Activated CD4-positive, alpha-beta T cell treated with anti-CD3 and anti-CD28 coated beads for 48 hours (primary cell): ENCODE results near the gene PHEX.

Experiments used
- DNase-seq: peaks from one replicate; pipeline ENCODE4 v3.0.0-alpha.2; 2020

The PHEX gene

DNA sequence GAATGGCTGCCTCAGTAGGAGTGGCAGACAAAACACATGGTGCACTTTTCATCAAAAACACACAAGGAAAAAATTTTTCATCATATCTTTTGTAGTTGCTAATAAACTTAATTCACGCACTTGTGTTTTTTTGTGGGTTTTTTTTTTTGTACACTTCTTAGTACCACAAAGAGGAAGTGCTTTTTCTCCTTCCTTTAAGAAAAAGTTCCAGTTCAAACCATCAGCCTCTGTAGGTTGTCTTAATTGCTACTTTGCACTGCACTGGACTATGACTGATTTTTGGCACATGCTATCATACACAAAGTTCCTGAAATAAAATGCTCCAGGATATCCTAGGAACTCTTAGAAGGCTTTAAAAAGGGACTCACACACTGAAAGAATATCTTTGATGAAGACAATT, at the start of gene PHEX:
TSS of gene PHEX (plus strand) at position 242 of the 400 bp plus-strand sequence. CDS start 681 bp downstream, outside the sequence.
- DNase-seq, result no peak

- DNase-seq, result peak; percentile 71
Measured at GRCh38 chrX:21985332-21985777, 46.8 kb upstream of the PHEX start.

GRCh38 chrX:21986596-21986995, 45.5 kb upstream of the PHEX start:
- no peak for DNase-seq

DNA sequence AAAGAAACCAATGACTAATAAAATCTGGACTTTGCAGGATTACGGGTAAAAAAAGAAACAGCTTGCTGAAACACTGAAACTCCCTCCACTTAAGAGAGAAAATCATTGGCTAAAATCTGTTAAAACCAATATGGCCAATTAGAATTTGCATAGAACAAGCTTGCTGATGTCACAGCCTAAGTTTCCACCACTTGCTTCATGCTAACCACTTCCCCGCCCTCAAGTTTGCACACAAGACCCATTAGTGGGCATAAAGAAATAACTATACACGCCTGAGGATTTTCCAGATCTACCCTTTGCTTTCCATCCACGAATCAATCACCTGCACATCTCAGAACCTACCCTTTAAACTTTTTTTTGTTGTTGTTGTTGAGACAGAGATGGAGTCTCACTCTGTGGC, 42.7 kb upstream of the PHEX start:
- peak; percentile 30 for DNase-seq

GRCh38 chrX:21990832-21991231, 41.3 kb upstream of the PHEX start:
- DNase-seq, result no peak

GRCh38 chrX:21991504-21991903, 40.6 kb upstream of the PHEX start:
- DNase-seq, result no peak

DNA sequence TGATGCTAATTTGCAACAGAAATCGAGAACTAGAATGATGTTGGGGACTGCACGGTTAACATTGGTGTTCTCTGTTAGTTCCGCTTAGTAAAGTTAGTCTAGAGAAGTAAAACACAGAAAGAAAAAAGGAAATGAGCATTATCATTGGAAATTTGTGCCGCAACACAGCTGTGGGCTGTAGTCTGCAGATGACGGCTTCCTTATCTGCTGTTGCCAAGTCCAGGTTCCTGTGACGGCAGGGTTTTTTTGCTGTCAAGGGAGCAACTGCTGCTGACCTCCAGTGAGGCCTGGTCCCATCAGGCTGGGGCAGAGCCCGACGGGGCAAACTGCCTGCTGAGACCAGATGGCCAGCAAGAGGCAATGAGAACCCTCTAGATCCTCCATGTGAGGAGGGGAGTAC, 38.9 kb upstream of the PHEX start:
- DNase-seq, result no peak

- no peak for DNase-seq
Measured at GRCh38 chrX:21996872-21997455, 35.2 kb upstream of the PHEX start.

DNA sequence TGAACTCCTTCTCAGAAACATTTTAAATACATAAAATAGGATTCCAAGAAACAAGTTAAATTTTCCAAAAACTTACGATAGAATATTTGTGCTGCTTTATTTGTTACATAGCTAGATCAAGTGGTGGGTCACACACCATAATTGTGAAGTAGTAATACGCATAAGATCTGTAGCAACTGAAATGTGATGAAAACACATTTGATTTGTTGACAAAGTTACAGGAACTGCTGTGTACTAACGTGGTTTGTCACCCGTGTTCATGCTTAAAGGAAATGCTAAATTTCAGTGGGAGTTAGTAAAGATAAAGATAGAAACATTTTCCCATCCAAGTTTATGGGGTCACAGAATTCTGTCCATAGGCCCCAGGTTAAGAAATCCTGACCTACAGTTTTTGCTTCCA, 34.1 kb upstream of the PHEX start:
- DNase-seq, result no peak

- DNase-seq, result no peak
Measured at GRCh38 chrX:22004866-22005265, 27.3 kb upstream of the PHEX start.

- no peak for DNase-seq
Measured at GRCh38 chrX:22012051-22012450, 20.1 kb upstream of the PHEX start.

- DNase-seq, result no peak
Measured at GRCh38 chrX:22012931-22013330, 19.2 kb upstream of the PHEX start.

- DNase-seq, result no peak
Measured at GRCh38 chrX:22015139-22015750, 16.9 kb upstream of the PHEX start.

- no peak for DNase-seq
Measured at GRCh38 chrX:22021751-22022324, 10.3 kb upstream of the PHEX start.

GRCh38 chrX:22024577-22024976, 7.5 kb upstream of the PHEX start:
- DNase-seq, result no peak

- DNase-seq, result no peak
Measured at GRCh38 chrX:22025751-22026150, 6.4 kb upstream of the PHEX start.

DNA sequence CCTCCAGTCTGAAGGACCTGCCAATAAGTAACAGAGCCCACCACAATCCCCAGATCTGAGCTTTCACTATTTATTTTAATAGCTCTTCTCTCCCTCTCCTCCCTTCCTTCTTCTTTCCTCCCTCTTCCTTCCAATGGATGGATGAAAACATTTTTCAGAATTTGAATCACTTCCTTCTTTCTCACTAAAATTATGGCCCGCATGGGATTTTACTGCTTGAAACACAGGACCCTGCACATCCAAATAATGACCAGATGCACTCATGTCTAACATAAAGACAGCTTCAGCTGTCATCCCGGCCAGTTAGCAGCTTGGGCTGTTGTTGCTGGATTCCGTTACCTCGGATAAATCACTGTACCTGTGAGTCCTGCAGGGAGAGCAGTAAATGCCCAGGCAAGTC, 5.4 kb upstream of the PHEX start:
- no peak for DNase-seq

- no peak for DNase-seq
Measured at GRCh38 chrX:22032506-22032905, 381 bp downstream of the PHEX start.

DNA sequence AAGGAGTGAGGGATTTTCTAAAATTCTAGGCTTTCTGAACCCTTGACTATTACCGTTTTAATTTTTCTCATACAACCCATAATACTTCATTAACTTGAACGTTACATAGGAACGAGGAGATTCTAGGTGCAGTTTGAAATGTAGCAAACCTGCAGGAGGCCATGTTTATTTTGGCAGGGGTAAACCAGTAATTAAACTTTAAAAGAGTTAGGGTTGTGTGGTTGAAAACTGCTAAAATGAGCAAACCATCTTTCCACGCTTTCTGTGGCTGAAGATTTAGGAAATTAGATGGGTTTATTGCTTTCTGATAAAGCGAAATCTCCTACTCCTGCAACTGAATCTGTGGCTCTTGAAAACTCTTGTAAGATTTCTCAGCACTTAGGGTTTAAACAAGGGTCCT, 1.7 kb downstream of the PHEX start:
- DNase-seq, result no peak

DNA sequence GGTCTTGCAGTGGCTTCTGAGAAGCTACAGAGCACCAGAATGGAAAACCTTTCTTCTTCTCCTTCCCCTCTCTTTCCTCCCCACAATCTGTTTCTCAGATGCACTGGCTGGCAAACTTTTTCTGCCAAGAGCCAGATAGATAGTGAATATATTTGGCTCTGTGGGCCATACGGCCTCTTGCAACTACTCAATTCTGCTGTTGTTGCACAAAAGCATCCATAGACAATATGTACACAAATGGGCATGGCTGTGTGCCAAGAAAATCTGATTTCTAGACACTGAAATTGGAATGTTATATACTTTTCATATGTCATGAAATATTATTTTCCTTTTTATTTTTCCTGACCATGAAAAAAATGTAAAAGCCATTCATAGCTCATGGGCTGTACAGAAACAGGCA, 3.1 kb downstream of the PHEX start:
- DNase-seq, result no peak

- peak; percentile 17 for DNase-seq
Measured at GRCh38 chrX:22037225-22037624, 5.1 kb downstream of the PHEX start.

DNA sequence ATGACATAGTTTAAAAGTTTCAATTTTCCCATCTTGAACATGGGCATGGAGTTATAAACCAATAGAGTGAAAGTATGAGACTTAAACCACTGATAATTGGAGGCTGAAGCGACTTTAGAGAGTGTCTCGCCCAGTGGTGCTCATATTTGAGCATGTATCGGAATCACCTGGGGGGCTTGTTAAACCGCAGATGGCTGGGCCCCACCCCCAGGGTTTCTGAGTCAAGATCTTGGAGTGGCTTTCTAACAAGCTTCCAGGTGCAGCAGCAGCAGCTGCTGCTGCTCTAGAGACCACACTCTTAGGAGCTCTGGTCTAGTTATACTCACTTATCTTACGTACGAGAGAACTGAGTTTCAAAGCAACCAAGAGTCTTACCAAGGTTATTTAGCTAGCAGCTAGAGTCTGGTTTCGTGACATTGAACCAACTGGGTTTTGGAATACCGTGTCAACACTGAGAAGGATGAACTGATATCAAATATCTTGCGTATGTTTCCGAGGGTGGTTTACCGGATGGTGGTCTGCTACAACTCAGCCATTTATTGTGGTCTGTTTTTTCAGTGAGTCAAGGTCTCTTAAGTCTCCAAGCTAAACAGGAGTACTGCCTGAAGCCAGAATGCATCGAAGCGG, 5.9 kb downstream of the PHEX start:
- DNase-seq, result no peak

GRCh38 chrX:22039541-22039940, 7.4 kb downstream of the PHEX start:
- DNase-seq, result no peak

- DNase-seq, result no peak
Measured at GRCh38 chrX:22040184-22040583, 8.1 kb downstream of the PHEX start.
